Thoracic aorta (tissue), 2 donors: ENCODE data around the gene GGT6. TPM values are rescaled to one million over a fixed set of nuclear protein-coding genes. Genes with fewer than 3 reads are reported as not detected.

Experiments used
- ATAC-seq: fragments of 150-250 bp; one replicate; pipeline ENCODE4 v1.8.0; 2017; ENCODE audit warnings: low read depth; ENCODE audit not compliant: insufficient number of reproducible peaks, low FRiP score
- DNase-seq: peaks from one replicate; pipeline ENCODE4 v3.0.0-alpha.2; 2020; ENCODE audit warnings: low spot score
- H3K27ac ChIP-seq, 2 donors: fragments of 200-600 bp; sonication (generic); 1 replicate in 1 of 2; 2 replicates in 1 of 2; pipeline ENCODE4 v1.5.1; 2016; ENCODE audit warnings: mild to moderate bottlenecking in 2 of 2, moderate library complexity in 2 of 2
- H3K27me3 ChIP-seq: fragments of 200-600 bp; sonication (generic); replicated peaks from 2 replicates; pipeline ENCODE4 v1.6.0; 2016; ENCODE audit warnings: mild to moderate bottlenecking; ENCODE audit not compliant: insufficient read depth
- H3K36me3 ChIP-seq: fragments of 200-600 bp; sonication (generic); one replicate; pipeline ENCODE4 v1.5.1; 2016
- H3K4me1 ChIP-seq, 2 donors: fragments of 200-600 bp; sonication (generic); 1 replicate in 1 of 2; 2 replicates in 1 of 2; pipeline versions ENCODE4 v1.5.1 to v1.6.0; 2016; ENCODE audit warnings: low read depth in 2 of 2, mild to moderate bottlenecking in 1 of 2; ENCODE audit not compliant: control insufficient read depth in 1 of 2
- H3K4me3 ChIP-seq: fragments of 200-600 bp; sonication (generic); 2 replicates; pipeline ENCODE4 v1.5.1; 2016; ENCODE audit warnings: mild to moderate bottlenecking
- H3K9me3 ChIP-seq: fragments of 200-600 bp; sonication (generic); 2 replicates; pipeline ENCODE4 v1.5.1; 2016
- CTCF ChIP-seq: fragments of 200-600 bp; sonication (generic); IDR thresholded peaks from one replicate; pipeline ENCODE4 v1.5.1; 2019; ENCODE audit warnings: antibody characterized with exemption
- total RNA-seq, 2 donors: library from RNA; depleted of rRNA; stranded (reverse); fragments of >200 nt; gene quantifications; one replicate each; pipeline versions ENCODE4 v1.1.0 to v1.2.3, GENCODE V29; 2016

Gene GGT6
- total RNA-seq, 2 donors from 2014 or later: not detected

- Histone ChIP-seq H3K4me1 (peaks cover 8 to 13% of the 10 kb centered on the region in 2 donors), H3K36me3 (peaks cover 50% of the 10 kb centered on the region), H3K4me3 (no peak overlapping the region), H3K27ac (no peak overlapping the region), H3K9me3 (no peaks in the 10 kb centered on the region), H3K27me3 (no peaks in the 10 kb centered on the region)
- ATAC-seq (no peak), DNase-seq (no peak)
- no peak for TF ChIP-seq CTCF
Measured at GRCh38 chr17:4549781-4550533, 10.4 kb downstream of the GGT6 start.

GRCh38 chr17:4548721-4549531 is 11.5 kb downstream of the GGT6 start:
- Histone ChIP-seq H3K36me3 (peaks cover 54% of the 10 kb centered on the region), H3K4me3 (no peak overlapping the region), H3K4me1 (peaks cover 0 to 4% of the 10 kb centered on the region in 2 donors), H3K27ac (no peak overlapping the region), H3K27me3 (no peaks in the 10 kb centered on the region), H3K9me3 (no peaks in the 10 kb centered on the region)
- DNase-seq (no peak), ATAC-seq (no peak)
- TF ChIP-seq CTCF: no peak

GRCh38 chr17:4548061-4548461 is 12.3 kb downstream of the GGT6 start:
- TF ChIP-seq CTCF: no peak
- no peaks in the 10 kb centered on the region for H3K9me3 ChIP-seq
- no peak overlapping the region for H3K4me3 ChIP-seq
- H3K36me3 ChIP-seq: peaks cover 56% of the 10 kb centered on the region
- H3K27me3 ChIP-seq: no peaks in the 10 kb centered on the region
- ATAC-seq: no peak
- H3K27ac ChIP-seq: no peak overlapping the region
- H3K4me1 ChIP-seq: no peaks in the 10 kb centered on the region
- no peak for DNase-seq

- Histone ChIP-seq H3K9me3 (no peaks in the 10 kb centered on the region), H3K4me3 (no peak overlapping the region), H3K27me3 (no peaks in the 10 kb centered on the region), H3K27ac (no peak overlapping the region), H3K36me3 (peaks cover 62% of the 10 kb centered on the region), H3K4me1 (no peaks in the 10 kb centered on the region)
- no peak for TF ChIP-seq CTCF
- no peak for ATAC-seq
- DNase-seq: no peak
Measured at GRCh38 chr17:4547118-4547906, 13.1 kb downstream of the GGT6 start.
